Neural progenitor cell (in vitro differentiated cells): ENCODE data around the gene C12orf56. TPM values are rescaled to one million over a fixed set of nuclear protein-coding genes. Genes with fewer than 3 reads are reported as not detected.

Experiments used
- DNase-seq: peaks from one replicate; pipeline ENCODE4 v3.0.0-alpha.2; 2016; ENCODE audit warnings: low spot score
- H2AFZ ChIP-seq: fragments of 200-600 bp; sonication (generic); replicated peaks from 2 replicates; pipeline ENCODE4 v1.6.1; 2016; ENCODE audit warnings: antibody characterized with exemption
- H3F3A ChIP-seq: fragments of 200-600 bp; sonication (generic); 2 replicates; pipeline ENCODE4 v1.6.1; 2016; ENCODE audit warnings: antibody characterized with exemption, low read depth
- H3K27ac ChIP-seq: fragments of 200-600 bp; sonication (generic); 2 replicates; pipeline ENCODE4 v1.5.1; 2016; ENCODE audit warnings: mild to moderate bottlenecking
- H3K27me3 ChIP-seq: fragments of 200-600 bp; sonication (generic); 2 replicates; pipeline ENCODE4 v1.6.1; 2016; ENCODE audit warnings: mild to moderate bottlenecking, moderate library complexity
- H3K36me3 ChIP-seq: fragments of 200-600 bp; sonication (generic); 2 replicates; pipeline ENCODE4 v1.5.1; 2016
- H3K4me1 ChIP-seq: fragments of 200-600 bp; sonication (generic); 2 replicates; pipeline ENCODE4 v1.6.1; 2016; ENCODE audit warnings: mixed run types
- H3K4me2 ChIP-seq: fragments of 200-600 bp; sonication (generic); 2 replicates; pipeline ENCODE4 v1.6.1; 2016
- H3K4me3 ChIP-seq: fragments of 200-600 bp; sonication (generic); 2 replicates; pipeline ENCODE4 v1.5.1; 2016
- H3K79me2 ChIP-seq: fragments of 200-600 bp; sonication (generic); 2 replicates; pipeline ENCODE4 v1.6.1; 2016; ENCODE audit warnings: low read depth
- H3K9ac ChIP-seq: fragments of 200-600 bp; sonication (generic); 2 replicates; pipeline ENCODE4 v1.6.1; 2016
- H3K9me3 ChIP-seq: fragments of 200-600 bp; sonication (generic); 2 replicates; pipeline ENCODE4 v1.5.1; 2016; ENCODE audit warnings: low read depth
- H4K20me1 ChIP-seq: fragments of 200-600 bp; sonication (generic); 2 replicates; pipeline ENCODE4 v1.6.1; 2016; ENCODE audit warnings: low read depth
- H3K27ac Mint-ChIP-seq: 3 replicates; pipeline ENCODE4 v1.8.0; 2021; ENCODE audit warnings: mixed read lengths
- H3K27me3 Mint-ChIP-seq: 2 replicates; pipeline ENCODE4 v1.8.0; 2022; ENCODE audit warnings: low read depth, mild to moderate bottlenecking, inconsistent platforms, moderate library complexity, mixed read lengths; ENCODE audit not compliant: insufficient read depth
- H3K36me3 Mint-ChIP-seq: 3 replicates; pipeline ENCODE4 v1.8.0; 2021; ENCODE audit warnings: mixed read lengths
- H3K4me1 Mint-ChIP-seq: 3 replicates; pipeline ENCODE4 v1.8.0; 2021; ENCODE audit warnings: mixed read lengths
- H3K4me3 Mint-ChIP-seq: 3 replicates; pipeline ENCODE4 v1.8.0; 2021; ENCODE audit warnings: mild to moderate bottlenecking, moderate library complexity, mixed read lengths
- H3K9me3 Mint-ChIP-seq: 3 replicates; pipeline ENCODE4 v1.8.0; 2020; ENCODE audit warnings: mixed read lengths
- EZH2 ChIP-seq: fragments of 200-600 bp; sonication (generic); IDR thresholded peaks from 2 replicates; pipeline ENCODE4 v1.6.1; 2017; ENCODE audit warnings: antibody characterized with exemption, mild to moderate bottlenecking, moderate library complexity
- EZH2phosphoT487 ChIP-seq: fragments of 200-600 bp; sonication (generic); IDR thresholded peaks from 2 replicates; pipeline ENCODE4 v1.6.1; 2017; ENCODE audit warnings: antibody characterized with exemption
- total RNA-seq: library from RNA; depleted of rRNA; stranded (reverse); fragments of >200 nt; gene quantifications from 2 replicates; pipeline ENCODE4 v1.2.3, GENCODE V29; 2015; ENCODE audit warnings: low replicate concordance
- TF ChIP-seq, protein P1 (sequence below): fragments of 200-600 bp; sonication (generic); IDR thresholded peaks from 2 replicates; pipeline ENCODE4 v1.5.1; 2017; ENCODE audit warnings: antibody characterized with exemption, mild to moderate bottlenecking

Gene C12orf56
- total RNA-seq, 1 donor from 2014 or later: 4.2 TPM

DNA sequence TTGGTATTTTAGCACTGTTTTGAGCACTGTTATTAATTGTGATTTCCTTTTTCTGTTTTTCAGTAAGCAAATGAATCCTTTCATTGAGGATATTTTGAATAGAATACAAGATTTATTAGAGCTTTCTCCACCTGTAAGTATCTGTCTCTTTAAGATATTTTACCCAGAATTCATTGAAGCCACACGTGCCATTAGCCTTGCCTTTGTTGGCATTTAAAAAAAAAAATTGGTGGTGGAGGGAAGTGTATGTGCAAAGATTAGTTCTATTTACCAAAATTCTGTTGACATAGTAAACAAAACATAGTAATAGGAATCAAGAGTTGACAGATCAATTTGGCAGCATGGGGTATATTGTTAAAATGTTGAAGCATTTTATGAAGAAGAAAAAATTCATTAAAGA is 37.4 kb upstream of the C12orf56 start:
- Histone ChIP-seq H3K9me3 (no peaks in the 10 kb centered on the region), H2AFZ (no peak overlapping the region), H3K4me2 (no peak overlapping the region), H3K27me3 (no peaks in the 10 kb centered on the region), H3K36me3 (peaks cover 32% of the 10 kb centered on the region), H3K4me1 (no peaks in the 10 kb centered on the region), H3K4me3 (no peak overlapping the region), H3F3A (no peaks in the 10 kb centered on the region), H4K20me1 (no peaks in the 10 kb centered on the region), H3K9ac (no peak overlapping the region), H3K27ac (no peak overlapping the region), H3K79me2 (no peaks in the 10 kb centered on the region)
- no peak overlapping the region for H3K4me3 Mint-ChIP-seq
- TF ChIP-seq EZH2 (no peak), EZH2phosphoT487 (no peak)
- TF ChIP-seq, protein P1, sequence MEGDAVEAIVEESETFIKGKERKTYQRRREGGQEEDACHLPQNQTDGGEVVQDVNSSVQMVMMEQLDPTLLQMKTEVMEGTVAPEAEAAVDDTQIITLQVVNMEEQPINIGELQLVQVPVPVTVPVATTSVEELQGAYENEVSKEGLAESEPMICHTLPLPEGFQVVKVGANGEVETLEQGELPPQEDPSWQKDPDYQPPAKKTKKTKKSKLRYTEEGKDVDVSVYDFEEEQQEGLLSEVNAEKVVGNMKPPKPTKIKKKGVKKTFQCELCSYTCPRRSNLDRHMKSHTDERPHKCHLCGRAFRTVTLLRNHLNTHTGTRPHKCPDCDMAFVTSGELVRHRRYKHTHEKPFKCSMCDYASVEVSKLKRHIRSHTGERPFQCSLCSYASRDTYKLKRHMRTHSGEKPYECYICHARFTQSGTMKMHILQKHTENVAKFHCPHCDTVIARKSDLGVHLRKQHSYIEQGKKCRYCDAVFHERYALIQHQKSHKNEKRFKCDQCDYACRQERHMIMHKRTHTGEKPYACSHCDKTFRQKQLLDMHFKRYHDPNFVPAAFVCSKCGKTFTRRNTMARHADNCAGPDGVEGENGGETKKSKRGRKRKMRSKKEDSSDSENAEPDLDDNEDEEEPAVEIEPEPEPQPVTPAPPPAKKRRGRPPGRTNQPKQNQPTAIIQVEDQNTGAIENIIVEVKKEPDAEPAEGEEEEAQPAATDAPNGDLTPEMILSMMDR: no peak
- no peaks in the 10 kb centered on the region for H3K9me3 Mint-ChIP-seq
- no peak for DNase-seq
- H3K27me3 Mint-ChIP-seq: no peaks in the 10 kb centered on the region
- peaks cover 42% of the 10 kb centered on the region for H3K36me3 Mint-ChIP-seq
- no peaks in the 10 kb centered on the region for H3K4me1 Mint-ChIP-seq
- H3K27ac Mint-ChIP-seq: no peak overlapping the region

DNA sequence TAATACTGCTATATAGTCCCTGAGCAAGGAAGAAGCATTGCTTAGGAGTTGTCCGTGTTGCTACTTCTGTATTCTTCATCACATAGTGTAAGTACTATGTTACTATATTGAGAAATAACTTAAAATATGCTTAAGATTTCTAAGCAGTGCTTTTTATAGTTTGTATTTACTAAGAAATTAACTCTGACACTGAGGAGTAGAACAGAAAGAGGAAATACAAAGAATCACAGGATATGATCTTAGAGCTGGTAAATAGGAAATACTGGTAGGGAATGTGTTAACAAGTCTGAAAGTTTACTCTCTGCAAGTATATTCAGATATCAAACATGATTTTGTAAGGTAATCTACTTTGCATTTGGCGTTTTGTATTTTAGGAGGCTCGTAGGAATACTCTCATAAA is 29.1 kb upstream of the C12orf56 start:
- Histone ChIP-seq H3K36me3 (peaks cover 64% of the 10 kb centered on the region), H3K4me3 (no peak overlapping the region), H4K20me1 (no peaks in the 10 kb centered on the region), H3K9ac (no peak overlapping the region), H3K9me3 (no peaks in the 10 kb centered on the region), H3K27me3 (no peaks in the 10 kb centered on the region), H3K4me1 (no peaks in the 10 kb centered on the region), H3K4me2 (no peak overlapping the region), H3K79me2 (no peaks in the 10 kb centered on the region), H3K27ac (no peak overlapping the region), H2AFZ (no peak overlapping the region), H3F3A (no peaks in the 10 kb centered on the region)
- no peak for TF ChIP-seq EZH2phosphoT487
- TF ChIP-seq, protein P1: no peak
- TF ChIP-seq EZH2: no peak
- Mint-ChIP-seq H3K9me3 (no peaks in the 10 kb centered on the region), H3K4me1 (no peaks in the 10 kb centered on the region), H3K27ac (no peak overlapping the region), H3K36me3 (peaks cover 22% of the 10 kb centered on the region), H3K4me3 (no peak overlapping the region), H3K27me3 (peaks cover 3% of the 10 kb centered on the region)
- DNase-seq: no peak

DNA sequence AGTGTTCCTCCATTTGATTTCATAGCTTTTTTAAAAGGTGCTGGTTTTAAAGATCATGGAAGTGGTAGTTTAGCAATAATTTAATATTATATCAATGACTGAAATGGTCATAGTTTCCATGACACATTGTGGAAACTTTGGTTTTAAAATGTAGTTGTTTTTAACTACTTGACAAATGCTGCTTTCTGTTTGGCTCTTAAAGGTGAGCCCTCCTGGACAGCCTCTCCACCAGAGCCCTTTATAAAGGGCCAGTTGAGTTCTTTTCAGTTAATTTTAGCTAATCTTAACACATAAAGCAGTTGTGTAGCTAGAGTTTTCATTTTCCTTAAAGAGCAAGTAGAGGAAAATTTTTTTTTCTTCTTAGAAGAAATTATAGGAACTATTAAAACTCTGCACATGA is 27.7 kb upstream of the C12orf56 start:
- no peaks in the 10 kb centered on the region for H3K4me1 ChIP-seq
- H3K9me3 Mint-ChIP-seq: no peaks in the 10 kb centered on the region
- peaks cover 3% of the 10 kb centered on the region for H3K27me3 Mint-ChIP-seq
- no peak overlapping the region for H3K27ac Mint-ChIP-seq
- H2AFZ ChIP-seq: no peak overlapping the region
- H3K36me3 Mint-ChIP-seq: peaks cover 16% of the 10 kb centered on the region
- no peak overlapping the region for H3K9ac ChIP-seq
- no peaks in the 10 kb centered on the region for H3F3A ChIP-seq
- no peak for DNase-seq
- no peaks in the 10 kb centered on the region for H3K79me2 ChIP-seq
- peaks cover 57% of the 10 kb centered on the region for H3K36me3 ChIP-seq
- H3K4me3 ChIP-seq: no peak overlapping the region
- TF ChIP-seq EZH2phosphoT487 (no peak), EZH2 (no peak)
- TF ChIP-seq, protein P1: no peak
- H3K4me1 Mint-ChIP-seq: no peaks in the 10 kb centered on the region
- H3K27me3 ChIP-seq: no peaks in the 10 kb centered on the region
- H4K20me1 ChIP-seq: no peaks in the 10 kb centered on the region
- no peaks in the 10 kb centered on the region for H3K9me3 ChIP-seq
- no peak overlapping the region for H3K4me2 ChIP-seq
- no peak overlapping the region for H3K4me3 Mint-ChIP-seq
- H3K27ac ChIP-seq: no peak overlapping the region

DNA sequence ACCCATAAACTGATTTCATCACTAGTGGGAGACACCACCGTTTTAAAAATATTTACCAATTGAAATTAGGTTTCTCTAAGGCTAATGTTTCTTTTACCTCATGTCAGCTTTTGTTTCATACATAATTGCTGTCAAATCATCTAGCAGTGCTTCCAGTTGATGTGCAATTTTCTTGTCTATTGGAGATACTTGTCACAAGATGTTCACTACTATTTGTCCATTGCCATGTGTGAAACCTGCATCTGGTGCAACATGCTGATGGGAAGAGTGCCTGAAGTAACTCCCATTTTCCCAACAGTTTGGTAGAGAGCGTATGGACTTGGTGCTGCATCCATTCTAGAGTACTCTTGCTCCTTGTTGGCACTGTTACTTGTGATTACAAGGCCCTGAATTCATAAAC is 23.3 kb upstream of the C12orf56 start:
- H3K9me3 Mint-ChIP-seq: no peaks in the 10 kb centered on the region
- H3K4me3 Mint-ChIP-seq: no peak overlapping the region
- Histone ChIP-seq H3F3A (no peaks in the 10 kb centered on the region), H3K4me1 (no peaks in the 10 kb centered on the region), H4K20me1 (peaks cover 9% of the 10 kb centered on the region), H3K9me3 (no peaks in the 10 kb centered on the region), H3K79me2 (peaks cover 28% of the 10 kb centered on the region), H3K36me3 (peaks cover 40% of the 10 kb centered on the region), H3K4me3 (no peak overlapping the region), H3K9ac (no peak overlapping the region), H2AFZ (no peak overlapping the region), H3K27me3 (no peaks in the 10 kb centered on the region), H3K27ac (no peak overlapping the region), H3K4me2 (no peak overlapping the region)
- TF ChIP-seq, protein P1: no peak
- TF ChIP-seq EZH2phosphoT487 (no peak), EZH2 (no peak)
- no peaks in the 10 kb centered on the region for H3K4me1 Mint-ChIP-seq
- no peak overlapping the region for H3K27ac Mint-ChIP-seq
- no peak for DNase-seq
- H3K36me3 Mint-ChIP-seq: peaks cover 16% of the 10 kb centered on the region
- no peaks in the 10 kb centered on the region for H3K27me3 Mint-ChIP-seq
